Activated T-cell treated with anti-CD3 and anti-CD28 coated beads for 24 hours (primary cell): ENCODE measurements around the gene TREH.
A peak's percentile ranks its signal among the peaks of the same experiment; 100 is the strongest.
"Not testable (repeated sequence)": the region's sequence is repeated elsewhere in the genome, so short reads cannot be mapped to it uniquely, and the experiment has no call there.

Experiments used
- DNase-seq: peaks from one replicate; pipeline ENCODE4 v3.0.0-alpha.2; 2020; ENCODE audit warnings: low read depth

Gene TREH

GRCh38 chr11:118628861-118629549 is 50.4 kb downstream of the TREH start:
- no peak for DNase-seq

- DNase-seq: no peak
These were observed 51.0 kb downstream of the TREH start for GRCh38 chr11:118628432-118628831.

- DNase-seq: no peak
These were observed 51.4 kb downstream of the TREH start for GRCh38 chr11:118628031-118628430.

GRCh38 chr11:118627566-118627965 is 51.9 kb downstream of the TREH start:
- no peak for DNase-seq

- no peak for DNase-seq
These were observed 53.5 kb downstream of the TREH start for GRCh38 chr11:118625976-118626375.

GRCh38 chr11:118625036-118625690 is 54.3 kb downstream of the TREH start:
- no peak for DNase-seq

GRCh38 chr11:118623269-118623655 is 56.2 kb downstream of the TREH start:
- no peak for DNase-seq

GRCh38 chr11:118622376-118623268 is 56.8 kb downstream of the TREH start:
- DNase-seq: no peak

- no peak for DNase-seq
These were observed 57.6 kb downstream of the TREH start for GRCh38 chr11:118621784-118622375.

- peak; percentile 9 for DNase-seq
These were observed 58.2 kb downstream of the TREH start for GRCh38 chr11:118621071-118621783.

GRCh38 chr11:118620529-118621070 is 58.9 kb downstream of the TREH start:
- no peak for DNase-seq

GRCh38 chr11:118619444-118620197 is 59.8 kb downstream of the TREH start:
- DNase-seq: no peak

- no peak for DNase-seq
These were observed 60.5 kb downstream of the TREH start for GRCh38 chr11:118618991-118619375.

GRCh38 chr11:118618115-118618990 is 61.1 kb downstream of the TREH start:
- no peak for DNase-seq

- DNase-seq: no peak
These were observed 63.5 kb downstream of the TREH start for GRCh38 chr11:118615976-118616371.

- DNase-seq: no peak
These were observed 64.0 kb downstream of the TREH start for GRCh38 chr11:118615282-118615975.

- no peak for DNase-seq
These were observed 64.9 kb downstream of the TREH start for GRCh38 chr11:118614511-118614910.

GRCh38 chr11:118612378-118612777 is 67.1 kb downstream of the TREH start:
- no peak for DNase-seq

GRCh38 chr11:118611433-118611795 is 68.0 kb downstream of the TREH start:
- DNase-seq: not testable (repeated sequence)
